H9 (cell line): ENCODE measurements around the gene PAFAH1B2. TPM values are rescaled to one million over a fixed set of nuclear protein-coding genes. Genes with fewer than 3 reads are reported as not detected.
A peak's percentile ranks its signal among the peaks of the same experiment; 100 is the strongest.

Source experiments
- DNase-seq: peaks from one replicate; pipeline ENCODE4 v3.0.0-alpha.2; 2017
- H2AFZ ChIP-seq: one replicate; pipeline ENCODE4 v1.6.1; 2013; ENCODE audit warnings: mild to moderate bottlenecking, low read length, control low read depth, moderate library complexity
- H2AK5ac ChIP-seq: 2 replicates; pipeline ENCODE4 v1.6.1; 2013; ENCODE audit warnings: low read length, control low read depth, mixed read lengths; ENCODE audit not compliant: insufficient read length
- H2BK120ac ChIP-seq: one replicate; pipeline ENCODE4 v1.6.1; 2013; ENCODE audit warnings: low read depth, mild to moderate bottlenecking, low read length, control low read depth, inconsistent platforms; ENCODE audit not compliant: poor library complexity, severe bottlenecking
- H2BK12ac ChIP-seq: 2 replicates; pipeline ENCODE4 v1.6.1; 2013; ENCODE audit warnings: low read length, control low read depth, mixed read lengths, low read depth; ENCODE audit not compliant: insufficient read length
- H2BK15ac ChIP-seq: 2 replicates; pipeline ENCODE4 v1.6.1; 2013; ENCODE audit warnings: low read depth, low read length, control low read depth
- H2BK20ac ChIP-seq: one replicate; pipeline ENCODE4 v1.6.1; 2013; ENCODE audit warnings: low read depth, mild to moderate bottlenecking, low read length, control low read depth, inconsistent platforms; ENCODE audit not compliant: poor library complexity, severe bottlenecking
- H2BK5ac ChIP-seq: 2 replicates; pipeline ENCODE4 v1.6.1; 2013; ENCODE audit warnings: low read length, control low read depth, mixed read lengths; ENCODE audit not compliant: insufficient read length
- H3K14ac ChIP-seq: 2 replicates; pipeline ENCODE4 v1.6.1; 2013; ENCODE audit warnings: low read length, control low read depth; ENCODE audit not compliant: insufficient read depth
- H3K18ac ChIP-seq: 2 replicates; pipeline ENCODE4 v1.6.1; 2013; ENCODE audit warnings: low read depth, mild to moderate bottlenecking, mixed read lengths, low read length, control low read depth; ENCODE audit not compliant: insufficient read length
- H3K23ac ChIP-seq: 2 replicates; pipeline ENCODE4 v1.6.1; 2013; ENCODE audit warnings: low read length, control low read depth, mixed read lengths, low read depth; ENCODE audit not compliant: insufficient read length
- H3K23me2 ChIP-seq: 2 replicates; pipeline ENCODE4 v1.6.1; 2013; ENCODE audit warnings: low read depth, mild to moderate bottlenecking, mixed read lengths, low read length, control low read depth; ENCODE audit not compliant: insufficient read length, poor library complexity, severe bottlenecking
- H3K27ac ChIP-seq: 2 replicates; pipeline ENCODE4 v1.5.1; 2013; ENCODE audit warnings: low read length, control low read depth, mixed read lengths, low read depth; ENCODE audit not compliant: insufficient read length
- H3K27me3 ChIP-seq: 2 replicates; pipeline ENCODE4 v1.6.1; 2013; ENCODE audit warnings: low read length, control low read depth, inconsistent platforms; ENCODE audit not compliant: insufficient read depth
- H3K4ac ChIP-seq: 2 replicates; pipeline ENCODE4 v1.6.1; 2013; ENCODE audit warnings: low read depth, mild to moderate bottlenecking, control low read depth, inconsistent platforms, low read length, moderate library complexity
- H3K4me1 ChIP-seq: 2 replicates; pipeline ENCODE4 v1.6.1; 2013; ENCODE audit warnings: low read length, control low read depth, inconsistent platforms; ENCODE audit not compliant: insufficient read depth
- H3K4me2 ChIP-seq: 2 replicates; pipeline ENCODE4 v1.6.1; 2013; ENCODE audit warnings: low read length, control low read depth, mixed read lengths; ENCODE audit not compliant: insufficient read length, insufficient read depth
- H3K56ac ChIP-seq: 2 replicates; pipeline ENCODE4 v1.6.1; 2013; ENCODE audit warnings: low read depth, mild to moderate bottlenecking, mixed read lengths, low read length, control low read depth; ENCODE audit not compliant: insufficient read length
- H3K79me1 ChIP-seq: 2 replicates; pipeline ENCODE4 v1.6.1; 2013; ENCODE audit warnings: low read depth, mild to moderate bottlenecking, moderate library complexity, low read length, control low read depth, inconsistent platforms; ENCODE audit not compliant: insufficient read depth, poor library complexity, severe bottlenecking
- H3K79me2 ChIP-seq: 2 replicates; pipeline ENCODE4 v1.6.1; 2013; ENCODE audit warnings: low read length, control low read depth, inconsistent platforms; ENCODE audit not compliant: insufficient read depth
- H3K9ac ChIP-seq: 2 replicates; pipeline ENCODE4 v1.6.1; 2013; ENCODE audit warnings: low read length, control low read depth, mixed read lengths; ENCODE audit not compliant: insufficient read length; ENCODE audit errors: extremely low read depth
- H3K9me3 ChIP-seq: one replicate; pipeline ENCODE4 v1.6.1; 2013; ENCODE audit warnings: low read depth, low read length, inconsistent platforms; ENCODE audit not compliant: control insufficient read depth
- H3T11ph ChIP-seq: one replicate; pipeline ENCODE4 v1.6.1; 2013; ENCODE audit warnings: mild to moderate bottlenecking, low read length, control low read depth, inconsistent platforms
- H4K20me1 ChIP-seq: one replicate; pipeline ENCODE4 v1.6.1; 2013; ENCODE audit not compliant: control insufficient read depth, insufficient read length, insufficient read depth
- H4K5ac ChIP-seq: 2 replicates; pipeline ENCODE4 v1.6.1; 2013; ENCODE audit warnings: low read depth, mild to moderate bottlenecking, mixed read lengths, low read length, control low read depth; ENCODE audit not compliant: insufficient read length
- H4K8ac ChIP-seq: replicated peaks from 2 replicates; pipeline ENCODE4 v1.6.1; 2013; ENCODE audit warnings: low read length, control low read depth, mixed read lengths, low read depth; ENCODE audit not compliant: insufficient read length
- H4K91ac ChIP-seq: 2 replicates; pipeline ENCODE4 v1.6.1; 2013; ENCODE audit warnings: low read depth, mild to moderate bottlenecking, moderate library complexity, mixed read lengths, low read length, control low read depth; ENCODE audit not compliant: insufficient read length
- H3K27ac Mint-ChIP-seq, 3 experiments: 2 replicates in 2 of 3; 3 replicates in 1 of 3; pipeline ENCODE4 v1.8.0; 2020 to 2021; ENCODE audit warnings: mixed read lengths in 3 of 3, mild to moderate bottlenecking in 1 of 3, moderate library complexity in 1 of 3
- H3K27me3 Mint-ChIP-seq: 2 replicates; pipeline ENCODE4 v1.8.0; 2021; ENCODE audit warnings: low read depth, mild to moderate bottlenecking, moderate library complexity, mixed read lengths
- H3K36me3 Mint-ChIP-seq, 3 experiments: 2 replicates in 2 of 3; 3 replicates in 1 of 3; pipeline ENCODE4 v1.8.0; 2020 to 2021; ENCODE audit warnings: low read depth in 3 of 3, mixed read lengths in 3 of 3; ENCODE audit not compliant: insufficient read depth in 1 of 3
- H3K4me1 Mint-ChIP-seq, 2 experiments: 2 replicates each; pipeline ENCODE4 v1.8.0; 2020; ENCODE audit warnings: mixed read lengths in 2 of 2
- H3K4me3 Mint-ChIP-seq, 2 experiments: 2 replicates in 1 of 2; 3 replicates in 1 of 2; pipeline ENCODE4 v1.8.0; 2020 to 2021; ENCODE audit warnings: mild to moderate bottlenecking in 2 of 2, mixed read lengths in 2 of 2, moderate library complexity in 1 of 2
- H3K9me3 Mint-ChIP-seq, 2 experiments: 2 replicates in 1 of 2; 3 replicates in 1 of 2; pipeline ENCODE4 v1.8.0; 2020; ENCODE audit warnings: mild to moderate bottlenecking in 2 of 2, mixed read lengths in 2 of 2, moderate library complexity in 1 of 2
- WGBS: extraction: QIAGEN DNeasy Blood & Tissue Kit; methylation state at CpG from one replicate; pipeline ENCODE4 v1.1.7; 2013; ENCODE audit warnings: missing lambda C conversion rate, low lambda C conversion rate, mixed read lengths; ENCODE audit not compliant: insufficient read length; ENCODE audit errors: extremely low coverage; 5-methylcytosine and 5-hydroxymethylcytosine counted together
- total RNA-seq: library from RNA; stranded (reverse); gene quantifications from 2 replicates; pipeline ENCODE4 v1.2.1, GENCODE V29; 2021
- TF ChIP-seq, protein P1 (sequence below): fragments of 200-600 bp; sonication (generic); conservative IDR thresholded peaks from 3 replicates; pipeline ENCODE4 v1.8.0; 2021; ENCODE audit warnings: antibody characterized with exemption, mild to moderate bottlenecking

Gene PAFAH1B2
- total RNA-seq, 1 experiment from 2014 or later: 161 TPM

DNA sequence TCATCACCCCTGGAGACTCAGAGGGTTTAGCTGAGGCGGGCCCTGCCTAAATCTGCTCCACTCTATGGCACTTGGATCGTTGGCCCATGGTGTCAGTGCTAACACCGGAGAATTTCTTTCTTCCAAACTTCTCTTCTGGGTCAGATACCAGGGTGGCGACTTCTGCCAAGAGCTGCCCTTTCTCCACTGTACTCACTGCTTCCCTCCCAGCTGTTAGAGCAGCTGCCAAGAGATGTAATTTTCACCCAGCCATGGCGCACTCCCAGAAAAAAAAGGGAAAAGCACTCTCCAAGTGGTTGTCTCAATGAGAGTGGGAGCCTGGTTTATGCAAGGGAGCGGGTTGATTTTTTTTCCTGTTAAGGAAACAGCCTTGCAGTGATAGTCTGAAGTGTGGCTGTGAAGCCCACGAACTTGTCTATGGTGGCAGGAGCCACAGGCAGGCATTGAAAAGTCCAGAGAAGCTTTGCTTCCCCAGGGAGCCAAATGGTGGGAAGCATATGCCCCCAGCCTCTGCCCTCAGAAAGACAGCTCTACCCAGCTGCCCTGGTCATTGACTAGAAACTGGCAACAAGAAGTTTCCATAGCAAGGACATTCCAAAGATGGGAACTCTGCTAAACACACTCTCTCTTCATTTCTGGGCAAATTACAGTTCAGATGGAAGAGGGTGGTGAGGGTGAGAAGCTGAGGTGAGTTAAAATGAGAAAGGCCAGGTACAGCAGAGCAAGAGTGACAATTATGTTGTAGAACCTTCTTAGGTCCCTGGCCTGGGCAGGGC is 77.1 kb downstream of the PAFAH1B2 start:
- no CpG with 5 or more reads among the region's 7 CpGs for WGBS

More for the DNA sequence above, 77.1 kb downstream of the PAFAH1B2 start:
- H3K9me3 Mint-ChIP-seq: no peaks in the 10 kb centered on the region
- no peak overlapping the region for H2BK120ac ChIP-seq
- H2BK5ac ChIP-seq: no peak overlapping the region
- no peak overlapping the region for H3K4ac ChIP-seq
- peaks cover 3 to 6% of the 10 kb centered on the region in 2 experiments for H3K4me1 Mint-ChIP-seq
- no peak overlapping the region for H4K91ac ChIP-seq
- H2BK20ac ChIP-seq: no peak overlapping the region
- no peaks in the 10 kb centered on the region for H3K79me1 ChIP-seq
- H2BK15ac ChIP-seq: no peak overlapping the region
- H4K8ac ChIP-seq: no peak overlapping the region
- H4K5ac ChIP-seq: no peak overlapping the region
- no peak overlapping the region for H3K23ac ChIP-seq
- peak overlapping the region in 1 of 3 experiments; percentile 26; a peak in 1 of 7 replicates for H3K27ac Mint-ChIP-seq
- H3K27me3 ChIP-seq: no peaks in the 10 kb centered on the region
- H3K4me2 ChIP-seq: no peak overlapping the region
- no peak overlapping the region for H2AFZ ChIP-seq
- no peaks in the 10 kb centered on the region for H3K9me3 ChIP-seq
- no peak overlapping the region for H3K9ac ChIP-seq
- no peaks in the 10 kb centered on the region for H3K4me1 ChIP-seq
- H3K14ac ChIP-seq: no peak overlapping the region
- H3K27me3 Mint-ChIP-seq: no peaks in the 10 kb centered on the region
- no peak overlapping the region for H3K27ac ChIP-seq
- no peaks in the 10 kb centered on the region for H4K20me1 ChIP-seq
- H3K18ac ChIP-seq: no peak overlapping the region
- H3K36me3 Mint-ChIP-seq: peaks cover 7 to 73% (median 35%) of the 10 kb centered on the region in 3 experiments
- H3K4me3 Mint-ChIP-seq: no peak overlapping the region
- H3T11ph ChIP-seq: no peak overlapping the region
- no peak overlapping the region for H2BK12ac ChIP-seq
- no peak overlapping the region for H3K56ac ChIP-seq
- no peak overlapping the region for H2AK5ac ChIP-seq
- no peaks in the 10 kb centered on the region for H3K23me2 ChIP-seq
- TF ChIP-seq, protein P1, sequence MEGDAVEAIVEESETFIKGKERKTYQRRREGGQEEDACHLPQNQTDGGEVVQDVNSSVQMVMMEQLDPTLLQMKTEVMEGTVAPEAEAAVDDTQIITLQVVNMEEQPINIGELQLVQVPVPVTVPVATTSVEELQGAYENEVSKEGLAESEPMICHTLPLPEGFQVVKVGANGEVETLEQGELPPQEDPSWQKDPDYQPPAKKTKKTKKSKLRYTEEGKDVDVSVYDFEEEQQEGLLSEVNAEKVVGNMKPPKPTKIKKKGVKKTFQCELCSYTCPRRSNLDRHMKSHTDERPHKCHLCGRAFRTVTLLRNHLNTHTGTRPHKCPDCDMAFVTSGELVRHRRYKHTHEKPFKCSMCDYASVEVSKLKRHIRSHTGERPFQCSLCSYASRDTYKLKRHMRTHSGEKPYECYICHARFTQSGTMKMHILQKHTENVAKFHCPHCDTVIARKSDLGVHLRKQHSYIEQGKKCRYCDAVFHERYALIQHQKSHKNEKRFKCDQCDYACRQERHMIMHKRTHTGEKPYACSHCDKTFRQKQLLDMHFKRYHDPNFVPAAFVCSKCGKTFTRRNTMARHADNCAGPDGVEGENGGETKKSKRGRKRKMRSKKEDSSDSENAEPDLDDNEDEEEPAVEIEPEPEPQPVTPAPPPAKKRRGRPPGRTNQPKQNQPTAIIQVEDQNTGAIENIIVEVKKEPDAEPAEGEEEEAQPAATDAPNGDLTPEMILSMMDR: no peak
- H3K79me2 ChIP-seq: no peaks in the 10 kb centered on the region
- DNase-seq: no peak
